Left ventricle myocardium inferior (tissue), 1 donor: ENCODE measurements around the gene TUBD1. TPM values are rescaled to one million over a fixed set of nuclear protein-coding genes. Genes with fewer than 3 reads are reported as not detected.
"Not testable (repeated sequence)": the region's sequence is repeated elsewhere in the genome, so short reads cannot be mapped to it uniquely, and the experiment has no call there.

ENCODE experiments used
- DNase-seq: peaks from one replicate; pipeline ENCODE4 v3.0.0-alpha.2; 2020
- H3K27ac ChIP-seq: fragments of 200-600 bp; replicated peaks from 2 replicates; pipeline ENCODE4 v1.8.0; 2021
- H3K27me3 ChIP-seq: fragments of 200-600 bp; 2 replicates; pipeline ENCODE4 v1.8.0; 2021; ENCODE audit warnings: low read depth
- H3K36me3 ChIP-seq: fragments of 200-600 bp; 2 replicates; pipeline ENCODE4 v1.8.0; 2021
- H3K4me1 ChIP-seq: fragments of 200-600 bp; 2 replicates; pipeline ENCODE4 v1.8.0; 2021
- H3K4me3 ChIP-seq: fragments of 200-600 bp; 2 replicates; pipeline ENCODE4 v1.8.0; 2021; ENCODE audit warnings: mild to moderate bottlenecking, moderate library complexity
- H3K9me3 ChIP-seq: fragments of 200-600 bp; replicated peaks from 2 replicates; pipeline ENCODE4 v1.8.0; 2021
- CTCF ChIP-seq: fragments of 200-600 bp; IDR thresholded peaks from 2 replicates; pipeline ENCODE4 v1.8.0; 2021; ENCODE audit warnings: antibody characterized with exemption, mild to moderate bottlenecking, borderline replicate concordance
- intact Hi-C: fragments of 100-400 bp; cut with micrococcal nuclease; formaldehyde crosslinking; loops from one replicate; pipeline ENCODE4 v1.11.0; 2022
- total RNA-seq: library from RNA; stranded (reverse); fragmentation: NEBNext Ultra II Directional; extraction: Animal tissue kit (Norgen Biotek cat#: 25700); gene quantifications from one replicate; pipeline ENCODE4 v1.2.1, GENCODE V29; 2021
- donor health status: DM: no; HTN: yes; CAD: no; lungs with severe emphysema.

Gene TUBD1
- total RNA-seq, 1 donor from 2014 or later: 7.8 TPM

DNA sequence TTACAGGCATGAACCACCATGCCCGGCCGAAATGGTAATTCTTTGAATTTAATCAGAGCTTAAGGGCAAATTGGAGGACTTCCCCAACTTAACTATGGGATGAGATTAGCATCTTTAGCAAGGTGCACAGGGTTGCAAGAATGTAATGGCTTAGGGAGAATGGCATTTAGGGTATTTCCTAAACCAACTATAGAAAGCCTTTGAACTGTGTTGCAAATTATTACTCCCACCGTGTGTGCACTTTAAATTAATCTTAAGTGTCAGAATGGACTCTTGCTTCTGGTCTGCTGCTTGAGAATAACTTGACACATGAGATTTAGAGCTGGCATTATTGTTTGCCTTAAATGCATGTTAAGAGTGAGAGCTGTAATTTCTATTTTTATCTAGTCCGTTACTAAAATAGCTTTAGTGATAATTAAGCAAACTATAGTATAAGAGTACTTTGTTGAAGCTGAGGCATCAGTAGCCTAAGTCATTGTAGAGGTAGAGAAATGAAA is 59.8 kb downstream of the TUBD1 start:
- Histone ChIP-seq H3K27ac (peak overlapping the region; percentile 63), H3K36me3 (no peaks in the 10 kb centered on the region), H3K9me3 (no peaks in the 10 kb centered on the region), H3K27me3 (no peaks in the 10 kb centered on the region), H3K4me3 (no peak overlapping the region), H3K4me1 (peaks cover 51% of the 10 kb centered on the region)
- DNase-seq: no peak
- no peak for TF ChIP-seq CTCF
- intact Hi-C loops: no loop called here

- Histone ChIP-seq H3K27ac (peak overlapping the region; percentile 66), H3K27me3 (no peaks in the 10 kb centered on the region), H3K9me3 (no peaks in the 10 kb centered on the region), H3K4me1 (peaks cover 43% of the 10 kb centered on the region), H3K36me3 (no peaks in the 10 kb centered on the region), H3K4me3 (no peak overlapping the region)
- DNase-seq: no peak
- intact Hi-C loops: no loop called here
- no peak for TF ChIP-seq CTCF
Measured at GRCh38 chr17:59830846-59831486, 61.8 kb downstream of the TUBD1 start.

DNA sequence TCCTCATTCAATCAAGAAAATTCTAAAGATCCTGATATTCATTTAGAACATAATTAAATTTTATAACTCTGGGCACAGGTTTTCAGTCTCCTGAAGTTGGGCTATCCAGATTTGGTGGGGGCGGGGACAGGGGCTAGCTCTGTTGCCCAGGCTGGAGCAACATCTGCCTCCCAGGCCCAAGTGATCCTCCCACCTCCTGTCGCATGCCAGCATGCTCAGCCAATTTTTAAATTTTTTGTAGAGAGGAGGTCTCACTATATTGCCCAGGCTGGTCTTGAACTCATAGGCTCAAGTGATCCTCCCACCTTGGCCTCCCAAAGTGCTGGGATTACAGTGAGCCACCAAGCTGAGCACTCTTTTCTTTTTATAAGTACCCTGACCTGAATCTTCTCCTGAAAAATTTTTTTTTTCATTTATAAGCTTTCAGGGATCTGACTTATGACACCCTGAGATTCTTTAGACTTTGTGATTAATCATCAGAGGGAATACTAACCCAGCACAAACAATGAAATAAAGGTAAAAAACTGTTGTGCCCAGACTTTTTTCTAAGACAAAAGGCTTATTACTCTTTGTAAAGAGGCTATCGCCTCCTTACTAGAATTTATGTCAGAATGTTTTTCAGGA is 62.6 kb downstream of the TUBD1 start:
- no peak for DNase-seq
- Histone ChIP-seq H3K9me3 (no peaks in the 10 kb centered on the region), H3K4me1 (peaks cover 43% of the 10 kb centered on the region), H3K27ac (peak overlapping the region; percentile 66), H3K4me3 (no peak overlapping the region), H3K36me3 (no peaks in the 10 kb centered on the region), H3K27me3 (no peaks in the 10 kb centered on the region)
- no peak for TF ChIP-seq CTCF
- intact Hi-C loops: no loop called here

DNA sequence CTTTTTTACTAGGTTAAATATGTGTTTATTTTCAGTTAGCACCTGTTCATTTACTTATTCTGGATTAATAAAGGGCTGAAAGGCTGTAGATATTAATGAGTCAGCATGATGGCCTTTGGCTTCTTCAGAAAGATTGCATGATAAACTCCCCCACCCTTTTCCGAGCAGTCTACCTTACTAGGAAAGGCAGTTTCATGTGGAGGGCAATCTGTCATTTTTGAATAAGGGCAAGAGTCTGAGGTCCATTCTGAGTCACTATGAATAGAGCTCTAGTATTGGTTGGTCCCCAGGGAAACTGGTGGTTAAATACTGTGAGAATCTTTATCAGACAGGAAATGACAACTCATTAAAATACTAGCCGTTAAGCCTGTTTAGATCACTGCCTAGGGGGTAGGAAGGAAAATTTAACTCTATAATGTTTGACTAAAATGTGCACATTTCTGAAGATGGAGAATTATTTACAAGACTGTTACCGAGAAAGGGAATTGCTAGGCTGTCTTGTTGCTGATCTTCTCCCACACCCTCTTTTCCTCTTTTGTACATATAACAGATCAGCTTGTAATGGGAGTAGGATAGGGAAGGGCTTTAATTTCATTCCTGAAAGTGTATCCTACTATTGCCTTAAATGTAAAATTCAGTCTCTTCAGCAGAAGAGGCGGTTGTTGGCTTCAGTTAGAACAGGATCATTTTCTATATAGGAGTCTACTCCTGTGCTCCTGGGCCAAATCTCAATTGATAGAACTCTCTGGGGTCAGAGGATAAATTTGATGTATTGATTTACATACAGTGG is 63.3 kb downstream of the TUBD1 start:
- no peak for DNase-seq
- peak overlapping the region; percentile 1 for H3K4me3 ChIP-seq
- intact Hi-C loops: no loop called here

DNA sequence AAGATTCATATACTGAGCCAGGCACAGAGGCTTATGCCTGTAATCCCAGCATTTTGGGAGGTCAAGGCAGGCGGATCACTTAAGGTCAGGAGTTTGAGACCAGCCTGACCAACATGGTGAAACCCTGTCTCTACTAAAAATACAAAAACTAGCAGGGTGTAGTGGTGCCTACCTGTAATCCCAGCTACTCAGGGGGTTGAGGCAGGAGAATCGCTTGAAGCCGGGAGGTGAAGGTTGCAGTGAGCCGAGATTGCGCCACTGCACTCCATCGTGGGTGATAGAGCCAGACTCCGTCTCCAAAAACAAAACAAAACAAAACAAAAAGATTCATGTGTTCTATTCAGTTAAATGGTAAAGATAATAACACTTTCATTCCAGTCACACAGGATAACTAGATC is 63.9 kb downstream of the TUBD1 start:
- H3K9me3 ChIP-seq, H3K36me3 ChIP-seq, intact Hi-C loops, H3K27me3 ChIP-seq, DNase-seq: not testable (repeated sequence)
- H3K4me1 ChIP-seq: peaks cover 43% of the 10 kb centered on the region
- peak overlapping the region; percentile 66 for H3K27ac ChIP-seq
- peak overlapping the region; percentile 1 for H3K4me3 ChIP-seq

More for the DNA sequence above, 63.3 kb downstream of the TUBD1 start:
- Histone ChIP-seq H3K27ac (peak overlapping the region; percentile 66), H3K9me3 (no peaks in the 10 kb centered on the region), H3K4me1 (peaks cover 43% of the 10 kb centered on the region), H3K27me3 (no peaks in the 10 kb centered on the region), H3K36me3 (no peaks in the 10 kb centered on the region)
- TF ChIP-seq CTCF: no peak

DNA sequence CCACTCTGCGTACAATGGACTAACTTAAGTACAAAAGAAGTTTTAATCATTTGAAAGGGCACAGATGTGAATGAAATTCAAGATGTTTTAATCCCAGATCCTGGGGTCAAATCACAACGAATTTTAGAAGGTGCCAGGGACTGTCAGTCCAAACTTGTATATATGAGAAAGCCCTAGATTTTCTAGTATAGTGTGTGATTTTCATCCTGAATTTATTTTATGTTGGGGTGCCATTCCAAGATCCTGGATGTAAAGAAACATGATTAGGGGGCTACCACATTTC is 64.3 kb downstream of the TUBD1 start:
- no peak for TF ChIP-seq CTCF
- no peaks in the 10 kb centered on the region for H3K27me3 ChIP-seq
- no peaks in the 10 kb centered on the region for H3K36me3 ChIP-seq
- H3K4me1 ChIP-seq: peaks cover 39% of the 10 kb centered on the region
- intact Hi-C loops: no loop called here
- H3K4me3 ChIP-seq: no peak overlapping the region
- DNase-seq: no peak
- H3K27ac ChIP-seq: peak overlapping the region; percentile 66
- no peaks in the 10 kb centered on the region for H3K9me3 ChIP-seq
